Stimulated activated naive CD8-positive, alpha-beta T cell treated with anti-CD3 and anti-CD28 coated beads, Interleukin-15, amount 100 ng/mL, for 72 hours (primary cell): ENCODE measurements around the gene CASKIN1.

ENCODE experiments used
- ATAC-seq: fragments of 150-1000 bp; cut with Tn5 transposase; 2 replicates; pipeline ENCODE4 v1.10.0; 2021; ENCODE audit warnings: mild to moderate bottlenecking, moderate library complexity
- DNase-seq, 2 donors: peaks; one replicate each; pipeline ENCODE4 v3.0.0; 2021 to 2022
- H3K27ac Mint-ChIP-seq, 2 donors: one replicate each; pipeline ENCODE4 v1.8.0; 2022; ENCODE audit warnings: mild to moderate bottlenecking in 2 of 2, mixed read lengths in 2 of 2, moderate library complexity in 2 of 2
- H3K27me3 Mint-ChIP-seq: one replicate; pipeline ENCODE4 v1.8.0; 2022; ENCODE audit warnings: mixed read lengths
- H3K4me1 Mint-ChIP-seq: one replicate; pipeline ENCODE4 v1.8.0; 2022; ENCODE audit warnings: mild to moderate bottlenecking, mixed read lengths
- H3K4me3 Mint-ChIP-seq, 2 donors: one replicate each; pipeline ENCODE4 v1.8.0; 2022; ENCODE audit warnings: mild to moderate bottlenecking in 2 of 2, mixed read lengths in 2 of 2, moderate library complexity in 1 of 2
- H3K9me3 Mint-ChIP-seq, 2 donors: one replicate each; pipeline ENCODE4 v1.8.0; 2022; ENCODE audit warnings: mixed read lengths in 2 of 2

The CASKIN1 gene

DNA sequence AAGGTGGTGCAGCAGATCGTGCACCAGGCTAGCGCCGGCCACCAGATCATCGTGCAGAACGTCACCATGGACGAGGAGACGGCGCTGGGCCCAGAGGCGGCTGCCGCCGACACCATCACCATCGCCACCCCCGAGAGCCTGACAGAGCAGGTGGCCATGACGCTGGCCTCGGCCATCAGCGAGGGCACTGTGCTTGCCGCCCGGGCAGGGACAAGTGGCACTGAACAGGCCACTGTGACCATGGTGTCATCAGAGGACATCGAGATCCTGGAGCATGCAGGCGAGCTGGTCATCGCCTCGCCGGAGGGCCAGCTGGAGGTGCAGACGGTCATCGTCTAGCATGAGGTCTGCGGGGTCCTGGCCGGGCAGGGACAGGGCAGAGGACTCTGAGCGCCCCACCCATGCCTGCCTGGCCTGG lies 38.8 kb upstream of the CASKIN1 start:
- Mint-ChIP-seq H3K4me1 (peaks cover 5% of the 10 kb centered on the region), H3K9me3 (no peaks in the 10 kb centered on the region), H3K4me3 (no peak overlapping the region), H3K27me3 (peaks cover 28% of the 10 kb centered on the region), H3K27ac (peak overlapping the region in 1 of 2 donors; percentile 48)
- DNase-seq (no peak), ATAC-seq (no peak)

DNA sequence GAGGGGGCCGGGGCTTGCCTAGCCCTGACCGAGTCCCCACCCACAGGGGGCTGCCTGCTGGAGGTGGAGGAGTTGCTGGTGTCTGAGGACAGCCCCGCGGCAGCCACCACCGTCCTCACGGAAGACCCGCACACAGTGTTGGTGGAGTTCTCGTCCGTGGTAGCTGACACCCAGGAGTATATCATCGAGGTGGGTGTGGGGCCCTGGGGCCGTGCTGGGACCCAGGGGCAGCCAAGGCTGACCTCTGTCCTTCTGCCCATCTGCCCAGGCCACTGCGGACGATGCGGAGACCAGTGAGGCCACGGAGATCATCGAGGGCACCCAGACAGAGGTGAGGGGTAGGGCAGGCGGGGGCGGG lies 38.4 kb upstream of the CASKIN1 start:
- Mint-ChIP-seq H3K4me3 (no peak overlapping the region), H3K27me3 (peaks cover 28% of the 10 kb centered on the region), H3K4me1 (peaks cover 5% of the 10 kb centered on the region), H3K27ac (no peak overlapping the region), H3K9me3 (no peaks in the 10 kb centered on the region)
- DNase-seq (no peak), ATAC-seq (no peak)

DNA sequence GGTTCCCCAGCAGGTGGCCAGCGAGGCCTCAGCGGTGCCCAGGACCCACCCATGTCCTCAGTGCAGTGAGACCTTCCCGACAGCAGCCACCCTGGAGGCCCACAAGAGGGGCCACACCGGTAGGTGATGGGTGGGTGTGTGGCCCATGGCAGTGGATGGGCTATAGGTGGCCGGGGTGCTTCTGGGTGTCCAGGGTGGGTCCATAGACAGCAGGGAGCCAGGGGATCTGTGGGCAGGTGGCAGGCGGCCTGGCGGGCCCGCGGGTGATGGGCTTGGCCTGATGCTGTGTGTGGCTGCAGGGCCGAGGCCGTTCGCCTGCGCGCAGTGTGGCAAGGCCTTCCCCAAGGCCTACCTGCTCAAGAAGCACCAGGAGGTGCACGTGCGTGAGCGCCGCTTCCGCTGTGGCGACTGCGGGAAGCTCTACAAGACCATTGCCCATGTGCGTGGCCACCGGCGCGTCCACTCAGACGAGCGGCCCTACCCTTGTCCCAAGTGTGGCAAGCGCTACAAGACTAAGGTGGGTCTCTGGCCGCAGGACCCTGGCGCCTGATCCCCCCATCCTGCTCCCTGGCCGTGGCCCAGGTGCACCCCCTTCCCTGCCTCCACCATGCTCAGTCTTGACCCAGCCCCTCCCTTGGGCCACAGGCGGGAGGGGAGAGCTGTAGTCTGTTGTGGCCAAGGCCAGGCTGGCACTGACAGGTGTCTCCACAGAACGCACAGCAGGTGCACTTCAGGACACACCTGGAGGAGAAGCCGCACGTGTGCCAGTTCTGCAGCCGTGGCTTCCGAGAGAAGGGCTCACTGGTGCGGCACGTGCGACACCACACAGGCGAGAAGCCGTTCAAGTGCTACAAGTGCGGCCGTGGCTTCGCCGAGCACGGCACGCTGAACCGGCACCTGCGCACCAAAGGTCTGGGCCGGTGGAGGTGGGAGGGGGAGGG lies 37.7 kb upstream of the CASKIN1 start:
- ATAC-seq (peak; percentile 3), DNase-seq (no peak)
- Mint-ChIP-seq H3K9me3 (no peaks in the 10 kb centered on the region), H3K4me3 (peak overlapping the region in 1 of 2 donors; percentile 48), H3K27me3 (peaks cover 28% of the 10 kb centered on the region), H3K4me1 (peaks cover 5% of the 10 kb centered on the region), H3K27ac (peak overlapping the region in 1 of 2 donors; percentile 44)

DNA sequence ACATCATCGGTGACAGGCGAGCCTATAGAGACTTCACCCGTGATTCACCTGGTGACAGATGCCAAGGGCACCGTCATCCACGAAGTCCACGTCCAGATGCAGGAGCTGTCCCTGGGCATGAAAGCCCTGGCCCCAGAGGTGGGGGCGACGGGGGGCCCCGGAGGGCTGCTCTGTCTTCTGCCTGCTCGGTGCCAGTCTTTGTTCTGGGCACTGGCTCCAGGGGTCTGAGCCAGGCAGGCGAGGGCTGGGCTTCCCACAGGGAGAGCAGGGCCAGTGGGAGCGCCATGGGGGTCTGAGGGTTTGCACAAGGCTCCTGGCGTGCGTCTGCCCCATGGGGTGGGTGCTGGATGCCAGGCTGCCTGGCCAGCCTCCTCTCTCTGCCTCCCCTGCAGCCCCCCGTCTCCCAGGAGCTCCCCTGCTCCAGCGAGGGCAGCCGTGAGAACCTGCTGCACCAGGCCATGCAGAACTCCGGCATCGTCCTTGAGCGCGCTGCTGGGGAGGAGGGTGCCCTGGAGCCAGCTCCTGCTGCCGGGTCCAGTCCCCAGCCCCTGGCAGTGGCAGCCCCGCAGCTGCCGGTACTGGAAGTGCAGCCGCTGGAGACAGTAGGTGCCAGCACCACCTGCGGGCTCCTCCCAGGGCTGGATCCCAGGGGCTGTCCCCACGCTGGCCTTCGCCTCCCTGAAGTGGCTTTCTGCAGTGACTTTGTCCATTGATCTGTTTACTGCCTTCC lies 36.8 kb upstream of the CASKIN1 start:
- Mint-ChIP-seq H3K27me3 (peaks cover 28% of the 10 kb centered on the region), H3K9me3 (no peaks in the 10 kb centered on the region), H3K4me1 (peaks cover 5% of the 10 kb centered on the region), H3K27ac (peak overlapping the region in 1 of 2 donors; percentile 44), H3K4me3 (peak overlapping the region in 1 of 2 donors; percentile 48)
- DNase-seq: no peak
- no peak for ATAC-seq

DNA sequence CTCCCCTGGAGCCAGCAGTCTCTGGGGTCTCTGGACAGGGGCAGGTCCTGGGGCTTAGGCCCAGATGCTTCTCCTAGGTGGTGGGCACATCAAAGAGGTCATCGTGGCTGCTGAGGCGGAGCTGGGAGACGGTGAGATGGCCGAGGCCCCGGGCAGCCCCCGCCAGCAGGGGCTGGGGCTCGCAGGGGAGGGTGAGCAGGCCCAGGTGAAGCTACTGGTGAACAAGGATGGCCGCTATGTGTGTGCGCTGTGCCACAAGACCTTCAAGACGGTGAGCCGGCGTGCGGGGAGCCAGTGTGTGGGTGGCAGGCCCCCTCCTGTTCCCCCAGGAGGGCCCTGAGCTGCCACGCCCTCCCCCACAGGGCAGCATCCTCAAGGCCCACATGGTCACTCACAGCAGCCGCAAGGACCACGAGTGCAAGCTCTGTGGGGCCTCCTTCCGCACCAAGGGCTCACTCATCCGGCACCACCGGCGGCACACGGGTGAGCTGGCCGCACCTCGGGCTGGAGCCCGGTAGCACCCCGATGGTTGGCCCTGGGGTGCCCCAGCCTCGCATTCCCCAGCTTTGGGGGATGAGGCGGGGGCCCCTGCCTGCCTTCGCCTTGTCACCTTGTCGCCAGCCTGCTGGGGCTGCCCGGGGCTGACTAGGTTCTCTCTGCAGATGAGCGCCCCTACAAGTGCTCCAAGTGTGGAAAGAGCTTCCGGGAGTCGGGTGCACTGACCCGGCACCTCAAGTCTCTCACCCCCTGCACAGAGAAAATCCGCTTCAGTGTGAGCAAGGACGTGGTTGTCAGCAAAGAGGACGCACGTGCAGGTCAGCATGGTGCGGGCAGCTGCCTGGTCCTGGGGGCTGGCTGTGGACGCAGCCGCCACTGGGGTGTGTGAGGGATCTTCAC lies 35.9 kb upstream of the CASKIN1 start:
- Mint-ChIP-seq H3K27me3 (peaks cover 23% of the 10 kb centered on the region), H3K4me3 (no peak overlapping the region), H3K9me3 (no peaks in the 10 kb centered on the region), H3K27ac (no peak overlapping the region), H3K4me1 (peaks cover 5% of the 10 kb centered on the region)
- no peak for DNase-seq
- no peak for ATAC-seq

DNA sequence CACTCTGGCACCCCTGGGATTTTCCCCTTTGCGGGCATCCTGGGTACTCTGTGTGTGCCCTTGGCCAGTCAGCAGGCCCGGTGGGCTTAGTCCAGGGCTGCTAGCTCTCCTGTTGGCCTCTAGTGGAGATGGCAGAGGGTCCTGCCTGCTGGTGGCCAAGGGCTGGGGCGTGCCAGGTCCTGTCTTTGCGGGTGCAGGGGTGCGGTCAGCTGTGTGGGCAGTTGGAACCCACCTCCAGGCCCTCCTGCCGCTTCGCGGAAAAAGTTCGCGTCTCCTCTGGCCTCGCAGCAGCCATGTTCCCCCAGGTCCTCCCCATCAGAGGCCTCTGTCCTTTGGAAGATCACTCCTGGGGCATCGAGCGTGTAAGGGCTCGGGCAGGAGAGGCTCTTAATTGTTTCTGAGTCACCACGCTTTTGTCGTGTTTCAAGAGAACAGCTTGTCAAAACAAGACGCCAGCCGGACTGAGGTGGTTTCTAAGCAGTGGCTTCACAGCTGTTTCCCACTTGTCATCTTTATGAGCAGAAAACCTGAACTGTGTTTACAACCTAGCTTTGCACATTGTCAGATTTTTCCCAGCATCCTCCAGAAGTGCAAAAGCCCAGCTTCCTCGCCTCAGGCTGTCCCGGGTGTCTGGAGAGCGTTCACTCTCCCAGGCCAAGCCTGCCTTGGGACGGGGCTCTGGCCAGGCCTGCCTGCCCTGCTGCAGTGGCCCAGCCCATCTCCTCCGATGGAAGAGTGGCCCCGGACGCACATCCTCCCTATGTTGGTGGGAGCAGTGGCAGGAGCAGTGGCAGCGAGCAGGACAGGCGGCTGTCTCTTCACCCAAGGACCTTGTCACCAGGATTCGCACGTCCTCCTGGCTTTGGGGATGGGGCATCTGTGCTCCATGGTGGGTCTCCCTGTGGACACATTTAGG lies 34.9 kb upstream of the CASKIN1 start:
- Mint-ChIP-seq H3K4me1 (peaks cover 13% of the 10 kb centered on the region), H3K9me3 (no peaks in the 10 kb centered on the region), H3K27ac (no peak overlapping the region), H3K4me3 (no peak overlapping the region), H3K27me3 (peaks cover 13% of the 10 kb centered on the region)
- no peak for ATAC-seq
- DNase-seq: no peak

DNA sequence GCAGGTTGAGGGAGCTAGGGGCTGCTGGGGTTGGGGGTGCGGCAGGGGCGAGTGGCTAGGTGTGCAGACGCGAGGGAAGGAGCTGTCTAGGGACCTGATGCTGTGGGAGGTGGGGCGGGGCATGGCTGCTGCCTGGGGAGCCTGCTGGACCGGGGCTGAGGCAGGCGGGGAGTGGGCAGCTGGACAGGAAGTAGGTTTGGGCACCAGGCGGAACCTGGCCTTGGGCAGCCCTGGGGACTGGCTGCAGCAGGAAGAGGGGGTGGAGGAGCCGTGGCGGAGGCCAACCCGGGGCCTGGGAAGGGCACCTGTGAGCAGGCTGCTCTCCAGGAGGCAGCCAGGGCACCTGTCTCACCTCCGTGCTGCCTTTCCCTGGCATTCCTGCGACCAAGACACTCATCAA lies 34.0 kb upstream of the CASKIN1 start:
- Mint-ChIP-seq H3K4me1 (peaks cover 15% of the 10 kb centered on the region), H3K27ac (peak overlapping the region in 1 of 2 donors; percentile 86)

DNA sequence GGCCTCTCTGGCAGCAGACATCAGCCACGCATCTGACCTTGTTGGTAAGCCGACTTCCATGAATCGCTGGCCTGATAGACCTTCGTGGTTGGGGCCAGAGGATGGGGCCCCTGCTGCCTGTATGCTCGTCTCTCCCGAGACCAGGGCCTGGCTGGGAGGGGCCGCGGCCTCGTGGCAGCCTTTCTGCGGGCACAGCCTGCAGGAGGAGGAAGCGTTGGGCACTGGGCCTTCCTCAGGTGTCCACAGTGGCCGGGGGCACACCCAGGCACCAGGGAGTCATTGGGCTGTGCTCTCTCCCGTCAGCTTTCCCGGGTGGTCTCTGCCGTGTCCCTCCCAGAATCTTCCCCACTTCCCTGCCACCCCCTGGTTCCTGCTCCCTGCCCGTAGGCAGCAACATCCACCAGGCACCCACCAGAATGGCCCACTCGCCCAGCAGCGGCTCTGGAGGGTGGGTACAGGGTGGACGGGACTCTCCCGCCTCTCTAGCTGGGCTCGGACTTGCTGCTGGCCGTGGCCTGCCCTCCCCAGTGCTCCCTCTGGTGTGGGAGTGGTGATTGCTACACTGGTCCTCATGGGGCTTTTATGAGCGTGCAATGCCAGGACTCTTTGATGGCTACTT lies 33.3 kb upstream of the CASKIN1 start:
- no peak for ATAC-seq
- Mint-ChIP-seq H3K9me3 (no peaks in the 10 kb centered on the region), H3K27me3 (no peaks in the 10 kb centered on the region)

More for the DNA sequence above, 34.0 kb upstream of the CASKIN1 start:
- Mint-ChIP-seq H3K4me3 (no peak overlapping the region), H3K9me3 (no peaks in the 10 kb centered on the region), H3K27me3 (peaks cover 4% of the 10 kb centered on the region)
- ATAC-seq (no peak), DNase-seq (no peak)

DNA sequence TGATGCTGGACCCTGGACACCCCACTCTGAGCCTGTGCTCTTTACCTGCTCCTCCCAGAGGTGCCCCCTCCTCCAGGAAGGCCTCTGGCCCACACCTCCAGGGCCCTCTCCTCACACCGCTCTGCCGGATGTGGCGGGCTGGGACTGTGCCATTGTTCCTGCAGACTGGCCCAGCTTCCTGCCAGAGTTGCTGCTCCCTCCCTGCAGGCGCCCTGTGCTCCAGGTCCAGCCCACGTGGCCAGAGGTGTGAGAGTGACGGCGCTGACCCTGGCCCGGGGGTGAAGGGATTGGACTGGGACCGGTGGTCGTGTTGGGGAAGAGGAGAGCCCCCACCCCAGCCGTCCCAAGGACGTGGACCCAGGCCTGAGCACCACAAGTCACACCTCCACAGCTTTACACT lies 32.7 kb upstream of the CASKIN1 start:
- ATAC-seq (no peak), DNase-seq (no peak)
- Mint-ChIP-seq H3K27me3 (no peaks in the 10 kb centered on the region), H3K4me1 (peaks cover 23% of the 10 kb centered on the region), H3K9me3 (no peaks in the 10 kb centered on the region), H3K27ac (no peak overlapping the region), H3K4me3 (no peak overlapping the region)

More for the DNA sequence above, 33.3 kb upstream of the CASKIN1 start:
- no peak overlapping the region for H3K4me3 Mint-ChIP-seq
- DNase-seq: no peak
- H3K27ac Mint-ChIP-seq: peak overlapping the region in 1 of 2 donors; percentile 86
- peaks cover 17% of the 10 kb centered on the region for H3K4me1 Mint-ChIP-seq

DNA sequence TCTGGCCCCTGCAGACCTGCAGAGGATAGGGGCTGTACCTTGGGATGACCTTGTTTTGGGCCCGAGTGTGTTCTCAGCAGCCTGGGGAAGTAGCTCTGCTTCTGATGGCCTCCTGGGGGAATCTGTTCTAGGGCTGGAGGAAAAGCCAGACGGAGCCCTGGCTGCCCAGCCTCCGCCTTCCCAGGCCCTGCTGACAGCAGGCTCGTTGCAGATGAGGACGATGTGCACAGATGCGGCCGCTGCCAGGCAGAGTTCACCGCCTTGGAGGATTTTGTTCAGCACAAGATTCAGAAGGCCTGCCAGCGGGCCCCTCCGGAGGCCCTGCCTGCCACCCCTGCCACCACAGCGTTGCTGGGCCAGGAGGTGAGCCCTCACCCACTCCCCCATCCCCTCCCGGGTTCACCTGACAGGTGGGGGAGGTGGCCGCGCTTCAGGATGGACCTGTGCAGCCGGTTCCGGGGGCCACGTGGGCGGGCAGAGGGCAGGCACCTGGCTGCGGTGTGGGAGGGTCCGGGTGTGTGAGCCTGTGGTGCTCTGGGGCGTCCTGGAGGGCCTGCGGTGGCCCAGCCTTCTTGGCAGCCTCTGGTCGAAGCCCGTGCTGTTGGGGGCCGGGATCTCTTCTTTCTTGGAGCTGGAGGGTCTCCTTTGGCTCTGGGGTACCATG lies 31.9 kb upstream of the CASKIN1 start:
- H3K4me1 Mint-ChIP-seq: peaks cover 24% of the 10 kb centered on the region

DNA sequence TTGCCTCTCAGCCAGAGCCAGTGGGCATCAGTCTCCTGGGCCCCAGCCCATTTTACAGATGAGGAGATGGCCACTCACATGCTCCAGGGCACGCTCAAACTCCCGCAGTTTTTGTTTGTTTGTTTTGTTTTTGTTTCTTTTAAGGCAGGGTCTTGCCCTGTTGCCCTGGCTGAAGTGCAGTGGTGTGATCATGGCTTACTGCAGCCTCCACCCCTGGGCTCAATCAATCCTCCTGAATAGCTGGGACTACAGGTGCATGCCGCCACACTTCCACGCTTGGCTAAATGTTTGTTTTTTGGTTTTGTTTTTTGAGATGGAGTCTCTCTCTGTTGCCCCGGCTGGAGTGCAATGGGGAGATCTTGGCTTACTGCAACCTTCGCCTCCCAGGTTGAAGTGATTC lies 30.5 kb upstream of the CASKIN1 start:
- H3K4me1 Mint-ChIP-seq: peaks cover 29% of the 10 kb centered on the region
- H3K27ac Mint-ChIP-seq: no peak overlapping the region

More for the DNA sequence above, 31.9 kb upstream of the CASKIN1 start:
- Mint-ChIP-seq H3K27ac (no peak overlapping the region), H3K27me3 (no peaks in the 10 kb centered on the region), H3K9me3 (no peaks in the 10 kb centered on the region), H3K4me3 (no peak overlapping the region)
- DNase-seq (no peak), ATAC-seq (no peak)

DNA sequence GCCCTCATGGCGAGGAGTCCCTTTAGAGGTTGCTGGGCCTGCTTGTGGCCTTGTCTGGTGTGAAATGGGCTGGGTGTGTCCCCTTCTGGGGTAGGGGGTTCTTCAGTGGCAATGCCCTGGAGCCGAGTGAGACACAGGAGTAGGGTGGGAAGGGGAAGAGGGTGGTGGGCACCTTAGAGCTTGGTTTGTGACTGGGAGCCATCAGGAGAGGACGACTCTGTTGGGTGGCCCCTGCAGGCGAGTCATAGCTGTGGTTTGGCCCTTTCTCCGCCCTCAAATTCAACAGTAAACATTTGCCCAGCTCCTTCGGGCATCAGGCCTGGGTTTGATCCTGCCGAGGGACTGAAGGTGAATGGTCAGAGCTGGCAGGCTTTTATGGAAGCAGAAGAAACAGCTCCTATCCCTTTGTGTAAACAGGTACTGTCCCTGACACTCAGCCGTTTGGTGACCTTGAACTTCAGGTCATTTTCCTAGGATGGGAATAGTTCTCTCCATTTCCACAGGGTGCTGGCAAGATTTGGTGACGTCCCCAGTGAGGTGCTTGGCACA lies 29.9 kb upstream of the CASKIN1 start:
- Mint-ChIP-seq H3K27ac (no peak overlapping the region), H3K9me3 (no peaks in the 10 kb centered on the region), H3K4me3 (no peak overlapping the region), H3K27me3 (no peaks in the 10 kb centered on the region), H3K4me1 (peaks cover 29% of the 10 kb centered on the region)
- ATAC-seq (no peak), DNase-seq (no peak)

More for the DNA sequence above, 30.5 kb upstream of the CASKIN1 start:
- Mint-ChIP-seq H3K9me3 (no peaks in the 10 kb centered on the region), H3K4me3 (no peak overlapping the region), H3K27me3 (no peaks in the 10 kb centered on the region)
- no peak for ATAC-seq
- DNase-seq: no peak

DNA sequence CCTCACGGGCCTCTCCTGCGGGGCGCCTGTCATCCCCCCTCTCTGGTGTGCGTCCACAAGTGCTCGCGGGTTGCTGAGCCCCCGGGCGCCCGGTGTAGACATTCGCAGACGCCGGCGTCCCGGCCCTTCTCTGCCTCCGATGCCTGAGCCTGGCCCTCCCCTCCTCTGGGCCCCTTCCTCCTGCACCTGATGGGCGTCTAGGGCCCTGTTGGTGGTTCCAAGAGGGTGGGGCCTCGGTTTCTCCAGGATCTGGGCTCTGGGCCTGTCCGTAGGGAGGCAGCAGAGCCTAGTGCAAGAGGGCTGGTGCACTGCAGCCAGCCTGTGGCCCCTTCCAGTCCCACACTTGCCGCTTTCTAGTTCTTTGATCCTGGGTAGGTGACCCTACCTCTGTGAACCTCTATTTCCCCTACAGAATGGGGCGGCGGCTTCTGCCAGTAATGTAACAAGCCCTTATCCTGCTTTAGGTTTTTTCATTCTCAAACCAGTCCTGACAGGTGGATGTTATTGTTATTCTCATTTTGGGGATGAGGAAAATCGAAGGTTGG lies 27.6 kb upstream of the CASKIN1 start:
- H3K9me3 Mint-ChIP-seq: no peaks in the 10 kb centered on the region
- H3K4me3 Mint-ChIP-seq: peak overlapping the region; percentile 86 to 89
- peak; percentile 40 for ATAC-seq
- no peaks in the 10 kb centered on the region for H3K27me3 Mint-ChIP-seq
- H3K27ac Mint-ChIP-seq: peak overlapping the region; percentile 81 to 95
- DNase-seq: peak in 1 of 2 donors; percentile 42
- peaks cover 29% of the 10 kb centered on the region for H3K4me1 Mint-ChIP-seq
